Measurements from ENCODE around the gene HSPA1L. TPM values are rescaled to one million over a fixed set of nuclear protein-coding genes. Genes with fewer than 3 reads are reported as not detected.
"Not testable (repeated sequence)": the region's sequence is repeated elsewhere in the genome, so short reads cannot be mapped to it uniquely, and the experiment has no call there.

Gene HSPA1L
- total and polyA plus RNA-seq, 2 experiments from 2014 or later: 1.0 to 1.4 TPM

- Histone ChIP-seq H3K27me3 (no peaks in the 10 kb centered on the region), H3K4me2 (no peak overlapping the region), H3K79me2 (no peaks in the 10 kb centered on the region), H2AFZ (no peak overlapping the region), H4K20me1 (ENCODE audit: insufficient read depth, poor library complexity, severe bottlenecking) (no peaks in the 10 kb centered on the region), H3K27ac (no peak overlapping the region), H3K36me3 (replicated peaks; ENCODE audit: insufficient read depth, low read depth) (no peaks in the 10 kb centered on the region), H3K4me3 (no peak overlapping the region), H3K9me2 (replicated peaks; ENCODE audit: insufficient read depth) (no peaks in the 10 kb centered on the region), H3K9me3 (ENCODE audit: low read depth) (no peaks in the 10 kb centered on the region), H3K4me1 (ENCODE audit: insufficient read depth) (no peaks in the 10 kb centered on the region)
- DNase-seq (ENCODE audit: low spot score): no peak
- TF ChIP-seq CTCF (IDR thresholded peaks at IDR 0.05; ENCODE audit: poor library complexity) (no peak), EZH2 (IDR thresholded peaks at IDR 0.05; ENCODE audit: borderline replicate concordance) (no peak)
- 96% methylated on average over 3 of the region's 3 CpGs for WGBS (ENCODE audit: low lambda C conversion rate, missing lambda C conversion rate)
Observed at GRCh38 chr6:31844507-31844906, 29.4 kb upstream of the HSPA1L start.

DNA sequence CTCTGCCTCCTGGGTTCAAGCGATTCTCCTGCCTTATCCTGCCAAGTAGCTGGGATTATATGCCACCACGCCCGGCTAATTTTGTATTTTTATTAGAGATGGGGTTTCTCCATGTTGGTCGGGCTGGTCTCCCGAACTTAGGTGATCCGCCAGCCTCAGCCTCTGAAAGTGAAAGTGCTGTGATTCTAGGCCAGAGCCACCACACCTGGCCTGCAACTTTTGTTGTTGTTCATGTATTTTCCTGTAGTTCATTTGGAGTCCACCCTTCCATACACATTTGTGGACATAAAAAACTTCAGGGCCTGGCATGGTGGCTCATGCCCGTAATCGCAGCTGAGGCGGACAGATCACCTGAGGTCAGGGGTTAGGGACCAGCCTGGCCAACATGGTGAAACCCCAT is 27.0 kb upstream of the HSPA1L start:
- Histone ChIP-seq H3K27ac (no peak overlapping the region), H3K4me3 (no peak overlapping the region), H3K4me1 (ENCODE audit: insufficient read depth) (peaks cover 10% of the 10 kb centered on the region), H3K9me3 (ENCODE audit: low read depth) (no peaks in the 10 kb centered on the region), H3K36me3 (replicated peaks; ENCODE audit: insufficient read depth, low read depth) (no peaks in the 10 kb centered on the region), H2AFZ (no peak overlapping the region), H3K4me2 (no peak overlapping the region), H3K79me2 (peaks cover 21% of the 10 kb centered on the region), H4K20me1 (ENCODE audit: insufficient read depth, poor library complexity, severe bottlenecking) (peaks cover 22% of the 10 kb centered on the region), H3K9me2 (replicated peaks; ENCODE audit: insufficient read depth) (no peaks in the 10 kb centered on the region), H3K27me3 (no peaks in the 10 kb centered on the region)
- WGBS (ENCODE audit: low lambda C conversion rate, missing lambda C conversion rate): 93% methylated on average over 9 of the region's 9 CpGs
- DNase-seq (ENCODE audit: low spot score): no peak
- no peak for TF ChIP-seq EZH2 (IDR thresholded peaks at IDR 0.05; ENCODE audit: borderline replicate concordance)
- TF ChIP-seq EZH2phosphoT487 (IDR thresholded peaks at IDR 0.05; ENCODE audit: low read depth, severe bottlenecking, unreplicated experiment): no peak
- TF ChIP-seq CTCF (IDR thresholded peaks at IDR 0.05; ENCODE audit: poor library complexity): no peak

GRCh38 chr6:31839779-31840126 is 24.7 kb upstream of the HSPA1L start:
- peaks cover 13% of the 10 kb centered on the region for H3K4me1 ChIP-seq (ENCODE audit: insufficient read depth)
- peaks cover 29% of the 10 kb centered on the region for H4K20me1 ChIP-seq (ENCODE audit: insufficient read depth, poor library complexity, severe bottlenecking)
- not testable (repeated sequence) for H2AFZ ChIP-seq; H3K4me3 ChIP-seq; H3K9me3 ChIP-seq (ENCODE audit: low read depth); DNase-seq (ENCODE audit: low spot score); H3K4me2 ChIP-seq; H3K27ac ChIP-seq; H3K27me3 ChIP-seq; H3K36me3 ChIP-seq (replicated peaks; ENCODE audit: insufficient read depth, low read depth); H3K9me2 ChIP-seq (replicated peaks; ENCODE audit: insufficient read depth)
- H3K79me2 ChIP-seq: peaks cover 43% of the 10 kb centered on the region
- 94% methylated on average over 8 of the region's 8 CpGs for WGBS (ENCODE audit: low lambda C conversion rate, missing lambda C conversion rate)

GRCh38 chr6:31838968-31839367 is 23.9 kb upstream of the HSPA1L start:
- no peak overlapping the region for H3K27ac ChIP-seq
- no peak overlapping the region for H2AFZ ChIP-seq
- TF ChIP-seq EZH2 (IDR thresholded peaks at IDR 0.05; ENCODE audit: borderline replicate concordance) (no peak), CTCF (IDR thresholded peaks at IDR 0.05; ENCODE audit: poor library complexity) (no peak), EZH2phosphoT487 (IDR thresholded peaks at IDR 0.05; ENCODE audit: low read depth, severe bottlenecking, unreplicated experiment) (no peak)
- peaks cover 16% of the 10 kb centered on the region for H3K4me1 ChIP-seq (ENCODE audit: insufficient read depth)
- no peaks in the 10 kb centered on the region for H3K9me3 ChIP-seq (ENCODE audit: low read depth)
- no peak for DNase-seq (ENCODE audit: low spot score)
- no peaks in the 10 kb centered on the region for H3K36me3 ChIP-seq (replicated peaks; ENCODE audit: insufficient read depth, low read depth)
- H3K9me2 ChIP-seq (replicated peaks; ENCODE audit: insufficient read depth): no peaks in the 10 kb centered on the region
- H3K79me2 ChIP-seq: peaks cover 43% of the 10 kb centered on the region
- H3K4me3 ChIP-seq: no peak overlapping the region
- peaks cover 29% of the 10 kb centered on the region for H4K20me1 ChIP-seq (ENCODE audit: insufficient read depth, poor library complexity, severe bottlenecking)
- peak overlapping the region; percentile 82 for H3K4me2 ChIP-seq
- WGBS (ENCODE audit: low lambda C conversion rate, missing lambda C conversion rate): 99% methylated on average over 3 of the region's 3 CpGs
- no peaks in the 10 kb centered on the region for H3K27me3 ChIP-seq

DNA sequence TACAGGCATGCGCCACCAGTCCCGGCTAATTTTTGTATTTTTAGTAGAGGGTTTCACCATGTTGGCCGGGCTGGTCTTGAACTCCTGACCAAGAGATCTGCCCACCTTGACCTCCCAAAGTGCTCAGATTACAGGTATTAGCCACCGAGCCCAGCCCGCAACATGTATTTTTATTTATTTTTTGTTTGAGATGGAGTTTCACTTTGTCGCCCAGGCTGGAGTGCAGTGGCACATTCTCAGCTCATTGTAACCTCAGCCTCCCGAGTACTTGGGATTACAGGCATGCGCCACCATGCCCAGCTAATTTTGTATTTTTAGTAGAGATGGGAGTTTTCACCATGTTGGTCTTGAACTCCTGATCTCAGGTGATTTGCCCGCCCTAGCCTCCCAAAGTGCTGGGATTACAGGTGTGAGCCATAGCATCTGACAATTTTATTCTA is 23.1 kb upstream of the HSPA1L start:
- H3K4me1 ChIP-seq (ENCODE audit: insufficient read depth): peaks cover 19% of the 10 kb centered on the region
- not testable (repeated sequence) for H2AFZ ChIP-seq; DNase-seq (ENCODE audit: low spot score); H3K9me2 ChIP-seq (replicated peaks; ENCODE audit: insufficient read depth); H3K36me3 ChIP-seq (replicated peaks; ENCODE audit: insufficient read depth, low read depth); H3K9me3 ChIP-seq (ENCODE audit: low read depth); H3K27me3 ChIP-seq
- H3K79me2 ChIP-seq: peaks cover 49% of the 10 kb centered on the region
- WGBS (ENCODE audit: low lambda C conversion rate, missing lambda C conversion rate): 91% methylated on average over 9 of the region's 9 CpGs
- peak overlapping the region; percentile 88 for H3K27ac ChIP-seq
- peak overlapping the region; percentile 5 for H3K4me3 ChIP-seq
- H4K20me1 ChIP-seq (ENCODE audit: insufficient read depth, poor library complexity, severe bottlenecking): peaks cover 29% of the 10 kb centered on the region
- peak overlapping the region; percentile 82 for H3K4me2 ChIP-seq
